ENCODE measurements around the gene NEK10.
A peak's percentile ranks its signal among the peaks of the same experiment; 100 is the strongest.
"Not testable (repeated sequence)": the region's sequence is repeated elsewhere in the genome, so short reads cannot be mapped to it uniquely, and the experiment has no call there.

NEK10 gene, protein sequence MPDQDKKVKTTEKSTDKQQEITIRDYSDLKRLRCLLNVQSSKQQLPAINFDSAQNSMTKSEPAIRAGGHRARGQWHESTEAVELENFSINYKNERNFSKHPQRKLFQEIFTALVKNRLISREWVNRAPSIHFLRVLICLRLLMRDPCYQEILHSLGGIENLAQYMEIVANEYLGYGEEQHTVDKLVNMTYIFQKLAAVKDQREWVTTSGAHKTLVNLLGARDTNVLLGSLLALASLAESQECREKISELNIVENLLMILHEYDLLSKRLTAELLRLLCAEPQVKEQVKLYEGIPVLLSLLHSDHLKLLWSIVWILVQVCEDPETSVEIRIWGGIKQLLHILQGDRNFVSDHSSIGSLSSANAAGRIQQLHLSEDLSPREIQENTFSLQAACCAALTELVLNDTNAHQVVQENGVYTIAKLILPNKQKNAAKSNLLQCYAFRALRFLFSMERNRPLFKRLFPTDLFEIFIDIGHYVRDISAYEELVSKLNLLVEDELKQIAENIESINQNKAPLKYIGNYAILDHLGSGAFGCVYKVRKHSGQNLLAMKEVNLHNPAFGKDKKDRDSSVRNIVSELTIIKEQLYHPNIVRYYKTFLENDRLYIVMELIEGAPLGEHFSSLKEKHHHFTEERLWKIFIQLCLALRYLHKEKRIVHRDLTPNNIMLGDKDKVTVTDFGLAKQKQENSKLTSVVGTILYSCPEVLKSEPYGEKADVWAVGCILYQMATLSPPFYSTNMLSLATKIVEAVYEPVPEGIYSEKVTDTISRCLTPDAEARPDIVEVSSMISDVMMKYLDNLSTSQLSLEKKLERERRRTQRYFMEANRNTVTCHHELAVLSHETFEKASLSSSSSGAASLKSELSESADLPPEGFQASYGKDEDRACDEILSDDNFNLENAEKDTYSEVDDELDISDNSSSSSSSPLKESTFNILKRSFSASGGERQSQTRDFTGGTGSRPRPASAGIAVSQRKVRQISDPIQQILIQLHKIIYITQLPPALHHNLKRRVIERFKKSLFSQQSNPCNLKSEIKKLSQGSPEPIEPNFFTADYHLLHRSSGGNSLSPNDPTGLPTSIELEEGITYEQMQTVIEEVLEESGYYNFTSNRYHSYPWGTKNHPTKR

DNA sequence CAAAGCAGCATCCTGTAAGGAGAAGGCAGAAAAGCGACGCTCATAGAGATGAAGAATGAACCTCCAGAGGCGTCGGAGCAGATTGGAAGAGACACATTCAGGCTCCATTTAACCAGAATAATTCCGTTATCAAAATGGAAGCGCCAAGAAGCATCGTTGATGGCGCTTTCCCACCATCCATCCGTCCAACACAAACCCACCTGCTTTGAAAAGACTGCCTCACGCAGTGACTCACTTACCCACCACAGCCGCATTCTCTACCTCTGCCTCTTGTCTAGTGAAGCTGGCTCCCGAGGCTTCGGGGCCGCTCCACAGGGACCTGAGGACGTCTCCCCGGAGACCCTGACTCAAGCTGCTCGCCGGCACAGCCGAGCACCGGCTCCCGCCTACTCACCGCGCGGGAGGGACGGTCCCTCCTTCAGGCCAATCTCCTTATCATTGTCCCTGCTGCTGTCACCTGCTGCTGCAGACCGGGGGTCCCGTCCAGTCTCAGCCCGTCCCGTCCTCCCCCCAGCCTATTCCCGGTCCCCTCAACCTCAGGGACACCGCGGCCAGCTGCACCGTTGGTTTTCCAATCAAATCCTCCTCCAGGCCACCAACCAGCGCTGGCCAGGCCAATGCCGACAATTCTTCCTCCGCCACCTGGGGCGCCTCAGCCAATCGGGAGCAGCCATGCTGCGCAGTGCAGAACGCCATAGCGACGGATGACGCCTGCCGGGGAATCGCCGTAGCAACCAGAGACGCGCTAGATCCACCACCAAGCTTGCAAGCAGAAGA is at the start of gene NEK10:
Gene NEK10 (minus strand): TSS at position 553 of the 777 bp plus-strand sequence. CDS start 16,501 bp downstream, outside the sequence.
- DNase-seq (ENCODE audit: low read depth in 3 of 3), result peak; percentile 86 to 88 (median 87)

DNA sequence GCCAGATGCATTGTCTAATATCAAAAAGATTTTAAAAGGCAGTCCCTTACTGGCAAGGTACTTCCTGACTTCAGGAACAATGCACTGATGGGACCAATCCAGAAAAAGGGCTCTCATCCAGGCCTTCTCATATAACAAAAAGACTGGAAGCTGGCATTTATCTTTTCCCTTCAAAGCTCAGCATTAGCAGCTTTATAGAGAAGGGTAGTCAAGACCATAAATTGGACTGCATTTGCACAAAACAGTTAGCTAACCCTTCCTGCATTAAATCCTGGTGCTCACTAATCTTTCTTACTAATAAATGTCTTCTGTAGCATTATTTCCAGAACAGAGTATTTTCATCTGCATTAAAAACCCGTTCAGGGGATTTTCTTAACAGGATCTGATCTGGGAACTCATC is 46.0 kb upstream of the NEK10 start:
- no peak for DNase-seq (ENCODE audit: low read depth in 3 of 3)

DNA sequence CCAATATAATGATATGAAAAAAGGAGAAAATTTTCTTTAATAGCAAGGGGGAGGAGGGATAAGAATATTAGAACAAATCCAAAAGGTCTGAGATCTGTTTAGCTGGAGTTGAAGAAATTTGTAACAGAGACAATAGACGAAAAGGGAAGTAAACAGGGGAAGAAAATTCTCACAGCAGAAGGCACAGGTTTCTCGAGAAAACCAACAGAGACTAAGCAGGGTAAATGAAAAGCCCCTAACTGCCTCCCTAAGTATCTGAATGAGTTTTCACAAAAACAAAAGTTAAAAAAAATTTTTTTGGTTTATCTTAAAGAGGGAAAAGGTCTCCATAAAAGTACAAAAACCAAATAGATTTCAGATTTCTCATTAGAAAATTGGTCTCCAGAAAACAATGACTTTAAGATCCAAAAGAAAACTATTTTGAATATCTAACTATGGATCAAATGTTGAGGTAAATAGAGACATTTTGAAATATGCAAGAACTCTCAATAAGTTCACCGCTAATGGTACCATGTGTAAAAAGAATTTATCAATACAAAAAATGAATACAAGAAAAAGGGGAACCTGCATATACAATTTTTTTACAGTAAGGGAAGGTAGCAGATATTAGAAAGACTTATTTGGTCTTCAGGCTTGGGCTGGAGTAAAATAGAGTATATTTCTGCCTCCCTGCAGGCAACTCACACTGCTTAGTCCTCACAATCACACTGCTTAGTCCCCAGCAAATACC is 23.9 kb upstream of the NEK10 start:
- DNase-seq (ENCODE audit: low read depth in 3 of 3), result no peak

DNA sequence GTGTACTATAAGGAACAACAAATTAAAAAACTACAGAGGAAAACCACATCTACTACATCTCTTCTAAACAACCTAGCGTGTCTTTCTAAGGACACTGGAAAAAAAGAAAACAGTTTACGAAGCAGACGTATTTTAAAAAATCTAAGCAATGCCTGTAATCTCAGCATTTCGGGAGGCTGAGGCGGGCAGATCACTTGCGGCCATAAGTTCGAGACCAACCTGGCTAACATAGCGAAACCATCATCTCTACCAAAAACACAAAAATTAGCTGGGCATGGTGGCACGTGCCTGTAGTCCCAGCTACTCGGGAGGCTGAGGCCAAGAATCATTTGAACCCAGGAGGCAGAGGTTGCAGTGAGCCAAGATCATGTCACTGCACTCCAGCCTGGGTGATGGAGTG is 23.2 kb upstream of the NEK10 start:
- DNase-seq (ENCODE audit: low read depth in 3 of 3), result not testable (repeated sequence)

DNA sequence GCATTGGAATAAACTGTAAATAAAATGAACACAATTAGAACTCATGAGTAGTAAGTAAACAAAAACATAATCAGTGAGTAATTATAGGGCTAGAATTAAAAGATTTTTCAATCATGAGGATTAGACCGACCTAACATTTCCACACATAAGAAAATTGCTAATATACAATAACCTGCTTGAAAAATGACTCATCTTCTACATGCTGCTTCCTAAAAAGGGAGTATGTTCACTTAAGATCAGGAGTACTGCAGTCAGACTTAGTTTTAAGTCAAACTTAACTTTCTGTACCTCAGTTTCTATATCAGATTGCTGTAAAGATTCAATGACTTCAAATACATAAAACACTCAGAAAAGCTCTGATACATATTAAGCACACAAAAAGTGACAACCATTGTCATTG is 22.6 kb upstream of the NEK10 start:
- DNase-seq (ENCODE audit: low read depth in 3 of 3), result no peak

DNA sequence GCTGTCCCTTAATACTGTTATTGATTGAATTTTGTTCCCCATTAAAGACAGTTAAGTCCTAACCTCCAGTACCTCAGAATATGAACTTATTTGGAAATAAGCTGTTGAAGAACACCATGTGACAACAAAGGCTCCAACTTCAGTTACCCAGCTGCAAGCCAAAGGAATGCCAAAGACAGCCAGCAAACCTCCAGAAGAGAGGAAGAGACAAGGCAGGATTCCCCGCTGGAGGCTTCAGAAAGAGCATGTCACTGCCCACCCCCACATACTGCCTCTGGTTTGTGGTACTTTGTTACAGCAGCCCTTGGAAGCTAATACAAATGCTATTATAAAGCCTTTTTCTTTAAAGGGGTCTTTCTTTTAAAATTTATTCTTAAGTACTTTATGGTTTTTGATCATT is 18.4 kb upstream of the NEK10 start:
- no peak for DNase-seq (ENCODE audit: low read depth in 3 of 3)

DNA sequence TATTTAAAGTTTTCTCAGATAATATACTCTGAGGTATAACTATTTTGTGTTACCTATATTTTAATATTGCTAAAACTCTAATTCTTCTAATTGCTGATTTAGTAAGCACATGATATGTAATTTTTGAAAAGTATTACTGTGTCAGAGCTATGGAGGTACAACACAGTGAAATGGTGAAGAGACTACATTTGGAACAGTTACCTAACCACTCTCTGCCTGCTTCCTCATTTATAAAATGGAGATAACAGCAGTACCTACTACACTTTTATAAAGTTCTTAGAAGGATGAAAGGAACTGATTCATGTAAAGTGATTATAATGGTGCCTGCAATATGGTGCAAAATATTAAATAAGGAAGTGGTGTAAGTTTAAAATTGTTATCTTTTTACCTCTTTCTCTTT is 16.3 kb upstream of the NEK10 start:
- DNase-seq (ENCODE audit: low read depth in 3 of 3), result no peak

DNA sequence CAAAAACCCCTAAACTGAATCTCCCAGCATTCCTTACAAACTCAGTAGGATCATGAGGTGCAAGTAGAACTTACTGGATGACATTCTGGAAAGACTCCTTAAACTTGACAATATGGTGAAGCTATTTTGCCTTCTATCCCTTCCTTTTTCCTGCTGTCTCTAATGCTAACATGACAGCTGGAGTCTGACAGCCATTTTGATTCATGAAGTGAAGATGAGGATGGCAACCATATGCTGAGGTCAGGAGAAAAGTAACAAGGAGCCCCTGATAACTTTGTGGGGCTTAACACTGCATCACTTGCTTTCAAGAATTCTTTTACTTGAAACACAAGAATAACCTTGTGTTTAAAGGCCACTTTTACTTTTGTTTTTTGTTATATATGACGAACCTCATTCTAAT is 15.0 kb upstream of the NEK10 start:
- DNase-seq (ENCODE audit: low read depth in 3 of 3), result no peak

DNA sequence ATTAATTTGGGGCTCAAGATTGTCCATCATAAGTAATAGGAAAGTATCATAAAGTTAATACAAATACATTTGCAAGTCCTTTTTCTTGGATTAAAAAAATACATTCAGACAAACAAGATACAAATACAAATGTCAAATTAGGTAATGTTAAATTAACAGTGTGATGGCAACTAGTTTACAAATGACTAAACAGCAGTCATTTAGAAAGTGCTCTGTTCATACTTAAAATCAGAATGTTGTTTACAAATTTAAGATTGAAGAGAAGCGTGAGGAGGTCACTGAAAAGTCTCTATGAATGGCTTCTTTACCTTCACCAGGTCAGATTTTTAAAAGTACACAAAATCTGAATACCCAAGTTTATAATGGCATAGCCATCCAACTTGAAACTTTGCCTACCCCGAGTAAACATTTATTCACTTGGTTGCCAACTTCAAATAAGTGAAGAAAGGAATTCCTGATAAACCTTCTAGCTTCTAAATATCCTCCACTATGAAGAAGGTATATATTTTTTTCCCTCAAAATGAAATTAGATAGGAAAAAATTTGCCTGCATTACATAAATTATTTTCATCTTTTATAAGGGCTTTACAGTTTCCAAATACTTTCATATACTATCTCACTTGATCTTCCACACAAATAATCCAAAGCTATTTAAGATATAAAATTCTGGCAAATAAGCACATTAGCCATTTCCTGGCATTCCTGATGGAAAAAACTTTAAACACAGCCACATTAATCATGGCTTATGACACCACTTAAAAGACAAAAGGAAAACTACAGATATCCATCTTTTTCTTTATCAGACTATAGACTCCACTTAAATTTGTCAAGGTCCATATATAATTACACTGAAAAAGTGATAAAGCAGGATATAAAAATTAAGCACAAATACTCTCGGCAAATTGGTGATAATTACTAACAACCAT is 11.5 kb upstream of the NEK10 start:
- DNase-seq (ENCODE audit: low read depth in 3 of 3), result no peak

DNA sequence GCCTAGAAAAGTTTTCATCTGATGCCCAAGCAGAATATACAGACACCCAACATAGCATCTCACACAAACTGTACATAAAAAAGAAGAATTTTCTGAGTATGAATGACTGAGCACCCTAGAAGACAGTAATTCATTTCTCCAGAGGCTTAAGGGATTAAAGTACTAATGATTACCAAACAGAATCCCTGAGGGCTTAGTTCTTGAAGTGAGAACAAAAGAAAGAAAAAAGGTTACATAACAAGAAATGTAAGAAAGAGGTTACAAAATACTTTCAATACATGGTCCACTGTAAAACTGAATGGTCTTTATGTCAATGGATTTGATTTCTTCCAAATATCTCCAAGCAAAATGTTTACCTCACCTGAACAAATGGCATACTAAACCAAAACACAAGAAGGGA is 9.1 kb upstream of the NEK10 start:
- DNase-seq (ENCODE audit: low read depth in 3 of 3), result no peak

DNA sequence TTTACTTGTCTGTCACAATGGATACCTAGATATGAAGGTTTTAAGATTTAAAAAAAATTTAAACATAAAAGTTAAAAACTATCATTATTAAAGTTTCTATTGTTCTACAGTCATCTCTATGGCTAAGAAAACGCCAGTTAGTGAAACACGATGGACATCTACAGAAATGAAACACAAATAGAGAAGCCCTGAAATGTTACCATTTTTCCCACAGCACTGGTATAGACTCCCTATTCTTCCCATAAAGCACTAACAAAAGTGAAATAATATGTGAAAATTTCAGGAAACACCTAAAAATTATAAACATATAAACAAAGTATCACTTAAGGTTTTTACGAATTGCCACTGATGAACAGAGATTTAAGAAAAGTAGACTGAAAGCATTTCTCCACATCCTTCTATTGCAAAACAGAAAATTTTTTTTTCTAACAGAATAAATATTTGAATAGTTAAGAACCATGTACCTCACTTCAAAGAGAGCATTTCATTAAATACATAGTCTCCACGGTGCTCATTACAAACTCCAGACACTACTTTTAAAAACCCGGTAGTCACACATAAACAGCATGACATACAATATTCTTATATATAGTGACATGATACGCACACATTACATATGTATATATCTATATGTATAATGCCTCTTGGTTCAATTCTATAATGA is 7.1 kb upstream of the NEK10 start:
- DNase-seq (ENCODE audit: low read depth in 3 of 3), result no peak

DNA sequence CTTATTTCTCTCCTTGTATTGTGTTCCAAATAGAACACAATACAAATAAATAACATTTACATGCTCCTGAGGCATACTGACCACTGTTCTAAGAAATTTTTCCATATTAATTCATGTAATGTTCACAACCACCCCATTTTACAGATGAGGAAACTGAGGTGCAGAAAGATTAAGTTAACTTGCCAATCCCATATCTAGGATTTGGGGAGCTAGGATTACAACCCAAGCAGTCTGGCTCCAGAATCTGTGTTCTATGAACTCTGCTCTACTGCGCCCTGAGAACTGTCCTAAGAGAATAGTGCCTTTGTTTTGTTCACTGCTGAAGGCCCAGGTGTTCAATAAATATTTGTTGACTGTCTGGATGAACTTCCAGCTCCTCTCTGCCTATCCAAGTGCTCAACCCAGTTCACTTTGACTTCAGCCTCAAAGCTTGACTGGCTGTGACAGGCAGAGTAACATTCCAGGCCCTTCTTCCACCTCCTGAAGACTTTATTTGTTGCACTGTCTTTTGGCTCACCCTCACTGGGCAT is 3.1 kb downstream of the NEK10 start:
- no peak for DNase-seq (ENCODE audit: low read depth in 3 of 3)

DNA sequence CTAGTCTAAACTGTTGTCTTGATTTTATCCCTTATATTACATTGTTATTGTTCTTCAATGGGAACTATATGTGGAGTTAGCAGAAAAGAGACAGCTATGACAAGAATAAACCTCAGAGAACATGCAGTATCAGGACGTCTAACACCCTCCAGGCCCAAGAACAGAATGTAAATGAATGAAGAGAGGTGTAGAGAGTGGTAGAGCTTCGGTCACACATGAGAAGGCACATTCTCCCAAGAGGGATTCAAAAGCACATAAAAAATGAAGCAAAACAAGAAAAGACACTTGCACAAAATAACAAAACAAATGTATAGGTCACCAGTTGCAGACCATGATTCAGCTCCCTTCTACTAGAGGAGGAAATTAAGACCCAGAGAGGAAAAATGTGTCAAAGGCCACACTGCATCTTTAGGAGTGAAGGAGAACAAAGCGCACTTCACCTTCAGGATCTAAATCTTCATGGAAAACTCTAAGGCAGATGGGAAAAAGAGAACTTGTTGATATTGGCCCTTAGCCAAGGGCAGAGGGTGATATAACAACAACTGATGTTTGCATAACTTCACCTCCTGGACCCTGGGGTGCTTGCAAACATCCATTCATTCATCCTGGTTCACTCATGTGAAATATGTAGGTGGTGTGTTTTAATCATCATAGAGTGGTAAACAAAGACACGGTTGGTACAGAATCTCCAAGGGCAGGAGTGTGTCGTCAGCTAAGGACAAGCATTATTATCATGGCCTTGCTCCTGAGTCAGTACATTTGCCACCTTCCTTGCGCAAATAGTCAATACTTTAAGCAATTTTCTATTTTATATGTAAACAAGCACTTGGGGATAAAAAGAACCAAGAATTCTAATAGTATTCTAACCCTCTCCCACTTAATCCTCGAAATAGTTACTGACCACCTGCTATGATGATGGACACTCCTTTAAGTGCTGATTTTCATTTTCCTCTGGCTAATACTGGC is 8.8 kb downstream of the NEK10 start:
- DNase-seq (ENCODE audit: low read depth in 3 of 3), result no peak

DNA sequence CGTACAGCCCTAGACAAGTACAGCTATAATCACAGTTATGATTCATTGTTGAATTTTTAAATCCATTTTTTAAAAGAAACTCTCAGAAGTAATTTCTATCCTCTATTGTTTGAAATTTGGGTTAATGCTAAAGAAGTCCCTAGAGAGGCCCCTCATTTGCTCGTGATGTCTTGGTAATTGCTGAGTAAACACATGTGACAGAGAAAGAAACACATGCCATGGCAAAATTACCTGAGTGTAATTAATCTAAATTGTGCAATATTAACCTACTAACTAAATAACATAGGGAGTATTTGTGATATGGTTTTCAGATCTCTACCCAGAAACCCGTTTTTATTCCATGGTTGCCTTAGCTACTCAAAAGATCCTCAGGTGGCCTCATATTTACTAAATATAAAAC is 10.8 kb downstream of the NEK10 start:
- no peak for DNase-seq (ENCODE audit: low read depth in 3 of 3)

DNA sequence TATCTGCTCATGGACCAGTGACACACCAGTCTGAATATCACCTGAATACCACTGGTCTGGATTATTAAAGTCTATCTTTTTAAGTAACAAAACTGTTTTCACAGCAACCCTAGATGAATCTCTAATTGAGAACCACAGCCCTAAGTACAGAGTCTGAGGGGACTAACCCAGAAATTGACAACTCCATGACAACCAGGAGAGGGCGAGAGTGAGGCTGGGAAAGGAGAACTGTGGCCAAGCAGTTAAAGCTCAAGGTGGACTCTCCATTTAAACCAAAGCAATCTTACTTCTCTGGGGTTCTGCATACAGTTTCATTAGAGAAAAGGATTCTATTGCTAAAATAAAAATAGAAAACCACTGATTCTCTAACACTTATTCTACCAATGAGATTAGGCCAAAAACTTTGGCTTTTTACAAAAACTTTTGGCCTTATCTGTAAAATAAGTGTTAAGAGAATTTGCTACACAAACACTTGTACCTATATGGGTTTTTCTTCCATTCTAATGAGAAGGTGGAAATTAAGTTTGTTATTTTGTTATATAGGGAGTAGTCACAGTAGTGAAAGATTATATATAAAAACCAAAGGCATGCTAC is 11.4 kb downstream of the NEK10 start:
- peak; percentile 14 to 51 (median 27) for DNase-seq (ENCODE audit: low read depth in 3 of 3)

DNA sequence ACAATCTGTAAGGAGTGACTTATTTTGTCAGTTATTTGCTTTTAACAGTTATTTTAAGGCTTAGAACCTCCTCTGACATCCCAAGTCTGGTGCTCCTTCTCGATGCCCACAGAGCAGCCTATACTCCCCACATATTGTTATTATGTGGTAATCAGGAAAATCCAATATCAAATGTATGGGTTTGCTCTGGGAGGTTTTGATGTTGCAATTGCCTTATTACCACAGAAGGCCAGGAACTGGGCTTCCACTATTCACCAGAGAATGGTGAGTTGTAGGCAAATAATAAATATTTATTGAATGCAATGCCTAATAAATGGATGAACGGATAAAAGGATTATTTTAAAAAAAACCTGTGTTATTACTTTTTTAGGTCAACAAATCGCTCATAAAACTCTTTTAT is 12.2 kb downstream of the NEK10 start:
- DNase-seq (ENCODE audit: low read depth in 3 of 3), result no peak

DNA sequence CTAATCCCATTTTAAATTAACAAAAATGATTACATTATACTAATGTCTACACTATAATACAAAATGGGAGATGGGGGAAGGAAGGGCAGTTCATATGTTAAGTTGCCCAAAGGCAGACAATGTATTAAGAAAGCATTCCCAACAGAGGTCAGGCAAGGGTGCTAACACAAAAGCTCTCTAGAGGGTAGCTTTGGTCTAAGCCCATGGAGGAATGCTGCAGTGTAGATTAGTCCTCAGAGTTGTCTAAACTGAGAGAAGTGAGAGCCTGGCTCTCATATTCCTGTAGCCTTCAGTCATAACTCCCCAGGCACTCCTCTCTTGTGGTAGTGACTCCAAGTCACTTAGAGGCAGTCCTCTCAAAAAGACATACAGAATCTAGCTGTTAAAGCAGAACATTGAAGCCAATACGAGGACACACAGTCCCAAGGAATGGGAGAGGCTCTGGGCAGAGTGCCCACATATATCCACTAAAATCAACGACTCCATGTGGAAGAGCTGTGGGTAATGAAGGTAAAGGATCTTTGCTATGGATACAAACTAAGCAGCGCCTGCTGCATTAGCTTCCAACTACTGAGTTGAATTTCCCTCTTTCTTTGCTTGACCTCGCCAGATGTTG is 14.5 kb downstream of the NEK10 start:
- no peak for DNase-seq (ENCODE audit: low read depth in 3 of 3)
